OCI-M1 (cell line): Measurements from ENCODE around the gene CRY1.
"Not testable (repeated sequence)": the region's sequence is repeated elsewhere in the genome, so short reads cannot be mapped to it uniquely, and the experiment has no call there.

Experiments used
- DNase-seq: peaks from one replicate; lab custom pipeline; 2025; lab: John Stamatoyannopoulos, UW

The CRY1 gene

GRCh38 chr12:106999446-106999845 is 93.9 kb downstream of the CRY1 start:
- DNase-seq, result no peak

- no peak for DNase-seq
These were observed 95.4 kb downstream of the CRY1 start for GRCh38 chr12:106997916-106998315.

- not testable (repeated sequence) for DNase-seq
These were observed 97.2 kb downstream of the CRY1 start for GRCh38 chr12:106996102-106996501.

GRCh38 chr12:106994579-106995220 is 98.6 kb downstream of the CRY1 start:
- no peak for DNase-seq

- DNase-seq, result no peak
These were observed 105.5 kb downstream of the CRY1 start for GRCh38 chr12:106987846-106988245.

- DNase-seq, result peak; percentile 94
These were observed 106.5 kb downstream of the CRY1 start, which contains the start of gene MTERF2 for GRCh38 chr12:106986625-106987389. TSS of gene MTERF2 (minus strand) at chr12:106987146. CDS start at chr12:106978714, 8,432 bp downstream.

GRCh38 chr12:106986135-106986534 is 107.2 kb downstream of the CRY1 start:
- no peak for DNase-seq

- no peak for DNase-seq
These were observed 107.9 kb downstream of the CRY1 start for GRCh38 chr12:106985479-106985878.

GRCh38 chr12:106984588-106985137 is 108.7 kb downstream of the CRY1 start:
- DNase-seq, result peak; percentile 82

GRCh38 chr12:106982229-106982628 is 111.1 kb downstream of the CRY1 start:
- DNase-seq, result no peak

GRCh38 chr12:106981788-106982187 is 111.6 kb downstream of the CRY1 start:
- no peak for DNase-seq

GRCh38 chr12:106980944-106981343 is 112.4 kb downstream of the CRY1 start:
- DNase-seq, result no peak

- DNase-seq, result peak; percentile 54
These were observed 115.1 kb downstream of the CRY1 start for GRCh38 chr12:106978035-106978800.

- no peak for DNase-seq
These were observed 116.7 kb downstream of the CRY1 start for GRCh38 chr12:106976668-106977067.

- DNase-seq, result no peak
These were observed 117.2 kb downstream of the CRY1 start for GRCh38 chr12:106975993-106976658.

- no peak for DNase-seq
These were observed 118.3 kb downstream of the CRY1 start for GRCh38 chr12:106975098-106975497.

GRCh38 chr12:106974511-106974910 is 118.8 kb downstream of the CRY1 start:
- DNase-seq, result no peak

GRCh38 chr12:106973545-106973944 is 119.8 kb downstream of the CRY1 start:
- DNase-seq, result no peak

GRCh38 chr12:106971065-106971464 is 122.3 kb downstream of the CRY1 start:
- DNase-seq, result no peak

GRCh38 chr12:106964526-106964925 is 128.8 kb downstream of the CRY1 start:
- DNase-seq, result no peak

GRCh38 chr12:106962286-106962685 is 131.1 kb downstream of the CRY1 start:
- no peak for DNase-seq

- peak; percentile 39 for DNase-seq
These were observed 132.9 kb downstream of the CRY1 start for GRCh38 chr12:106960443-106960842.
